Stimulated activated naive CD8-positive, alpha-beta T cell treated with anti-CD3 and anti-CD28 coated beads, Interleukin-15, Interleukin-2, amounts not matched to agents 100 U/mL and 50 U/mL, for 24 hours (primary cell): Measurements from ENCODE around the gene C22orf23.
A peak's percentile ranks its signal among the peaks of the same experiment; 100 is the strongest.
"Not testable (repeated sequence)": the region's sequence is repeated elsewhere in the genome, so short reads cannot be mapped to it uniquely, and the experiment has no call there.

Experiments
- ATAC-seq: fragments of 150-1000 bp; cut with Tn5 transposase; one replicate; pipeline ENCODE4 v1.10.0; 2021
- DNase-seq: peaks from one replicate; pipeline ENCODE4 v3.0.0; 2021

Gene C22orf23

DNA sequence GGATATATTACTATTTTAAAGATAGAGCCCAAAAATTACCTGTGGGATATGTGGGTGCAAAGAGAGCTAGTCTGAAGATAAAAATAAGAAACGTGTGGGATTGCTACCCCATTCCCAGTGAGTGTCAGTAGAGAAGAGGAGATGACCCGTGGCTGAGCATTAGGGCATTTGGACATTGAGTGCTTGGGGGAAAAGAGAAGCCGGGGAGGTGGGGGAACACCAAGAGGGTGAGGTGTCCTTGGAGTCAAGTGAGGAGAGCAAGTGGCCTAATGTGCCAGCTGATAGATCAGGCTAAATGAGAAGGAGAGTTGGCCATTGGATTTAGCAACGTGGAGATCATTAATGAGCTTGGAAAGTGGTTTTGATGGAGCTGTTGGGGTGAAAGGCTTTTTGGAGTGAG lies 1.3 kb upstream of the C22orf23 start:
- ATAC-seq (no peak), DNase-seq (no peak)

DNA sequence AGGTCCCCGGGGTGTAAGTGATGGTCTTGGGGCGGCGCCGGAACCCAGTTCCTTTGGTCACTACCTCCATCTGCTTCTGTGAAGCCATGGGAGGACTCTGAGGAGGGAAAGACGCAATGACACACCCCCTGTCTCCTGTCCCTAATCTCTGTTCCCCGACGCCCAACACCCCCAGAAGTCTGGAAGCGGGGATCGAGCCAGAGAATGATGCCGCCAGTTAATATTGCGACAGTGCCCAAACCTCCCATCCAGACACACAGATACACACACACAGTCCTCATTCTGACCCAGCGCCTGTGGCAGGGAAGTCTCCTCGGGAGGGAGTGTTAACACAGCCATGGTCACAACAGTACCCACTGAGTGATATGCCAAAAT lies 352 bp downstream of the C22orf23 start:
- DNase-seq (peak; percentile 9), ATAC-seq (no peak)

DNA sequence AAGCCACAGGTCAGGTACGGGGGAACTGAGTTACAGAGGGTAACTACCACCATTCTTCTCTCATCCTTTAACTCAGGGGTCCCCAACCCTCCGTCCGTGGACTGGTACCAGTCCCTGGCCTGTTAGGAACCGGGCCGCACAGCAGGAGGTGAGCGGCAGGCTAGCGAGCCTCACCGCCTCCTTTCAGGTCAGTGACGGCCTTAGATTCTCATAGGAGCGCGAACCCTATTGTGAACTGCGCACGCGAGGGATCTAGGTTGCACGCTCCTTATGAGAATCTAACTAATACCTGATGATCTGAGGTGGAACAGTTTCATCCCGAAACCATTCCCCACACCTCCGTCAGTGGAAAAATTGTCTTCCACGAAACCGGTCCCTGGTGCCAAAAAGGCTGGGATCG lies 772 bp downstream of the C22orf23 start:
- DNase-seq, ATAC-seq: not testable (repeated sequence)

DNA sequence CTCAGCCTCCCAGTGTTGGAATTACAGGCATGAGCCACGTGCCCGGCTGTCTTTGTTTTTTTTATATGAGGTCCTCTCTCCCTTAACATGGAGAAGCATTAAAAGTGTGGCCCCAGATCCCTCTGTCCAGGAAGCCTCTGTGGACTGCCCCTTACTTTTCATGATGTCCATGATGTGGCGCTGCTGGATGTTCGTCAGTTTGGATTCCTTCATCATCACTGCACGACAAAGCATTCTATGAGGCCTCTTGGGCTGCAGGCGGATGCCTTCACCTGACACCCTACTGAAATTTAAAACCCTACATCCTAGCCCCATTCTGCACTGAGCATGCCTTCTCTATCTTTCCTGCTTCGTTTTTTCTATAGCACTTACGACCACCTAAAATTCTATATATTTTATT lies 2.1 kb downstream of the C22orf23 start:
- ATAC-seq: no peak

DNA sequence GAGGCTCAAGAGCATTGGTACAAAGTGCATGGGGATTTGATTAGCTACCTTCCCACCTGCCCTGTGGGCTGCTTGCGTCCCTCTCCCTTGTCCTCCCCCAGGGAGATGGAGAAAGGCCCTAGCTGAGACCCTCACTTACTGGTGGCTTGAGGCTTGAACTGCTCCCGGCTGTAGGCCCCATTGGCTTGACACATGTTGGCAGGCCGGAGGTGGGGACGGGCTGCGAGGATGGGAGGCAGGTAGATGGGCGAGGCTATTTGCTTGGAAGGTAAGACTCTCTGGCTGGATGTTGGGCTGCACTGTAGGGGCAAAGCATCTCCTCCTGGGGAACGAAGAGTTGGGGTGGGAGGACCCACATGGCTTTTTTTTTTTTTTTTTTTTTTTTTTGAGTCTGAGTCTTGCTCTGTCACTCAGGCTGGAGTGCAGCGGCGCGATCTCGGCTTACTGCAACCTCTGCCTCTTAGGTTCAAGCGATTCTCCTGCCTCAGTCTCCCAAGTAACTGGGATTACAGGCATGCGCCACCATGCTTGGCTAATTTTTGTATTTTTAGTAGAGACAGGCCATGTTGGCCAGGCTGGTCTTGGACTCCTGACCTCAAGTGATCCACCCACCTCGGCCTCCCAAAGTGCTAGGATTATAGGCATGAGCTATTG lies 6.1 kb downstream of the C22orf23 start:
- DNase-seq, ATAC-seq: not testable (repeated sequence)

More for the DNA sequence above, 2.1 kb downstream of the C22orf23 start:
- DNase-seq: no peak

DNA sequence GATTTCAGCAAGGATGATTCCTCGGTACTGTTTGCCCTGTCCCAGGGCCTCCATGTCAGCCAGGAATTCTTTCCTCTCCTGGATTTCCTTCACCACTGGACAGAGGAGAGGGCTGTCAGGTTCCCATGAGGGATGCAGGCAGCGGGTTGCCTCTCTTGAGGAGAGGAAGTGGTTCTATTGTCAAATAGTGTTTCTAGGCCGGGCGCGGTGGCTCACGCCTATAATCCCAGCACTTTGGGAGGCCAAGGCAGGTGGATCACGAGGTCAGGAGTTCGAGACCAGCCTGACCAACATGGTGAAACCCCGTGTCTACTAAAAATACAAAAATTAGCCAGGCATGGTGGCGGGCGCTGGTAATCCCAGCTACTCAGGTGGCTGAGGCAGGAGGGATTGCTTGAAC lies 9.0 kb downstream of the C22orf23 start:
- not testable (repeated sequence) for ATAC-seq, DNase-seq

DNA sequence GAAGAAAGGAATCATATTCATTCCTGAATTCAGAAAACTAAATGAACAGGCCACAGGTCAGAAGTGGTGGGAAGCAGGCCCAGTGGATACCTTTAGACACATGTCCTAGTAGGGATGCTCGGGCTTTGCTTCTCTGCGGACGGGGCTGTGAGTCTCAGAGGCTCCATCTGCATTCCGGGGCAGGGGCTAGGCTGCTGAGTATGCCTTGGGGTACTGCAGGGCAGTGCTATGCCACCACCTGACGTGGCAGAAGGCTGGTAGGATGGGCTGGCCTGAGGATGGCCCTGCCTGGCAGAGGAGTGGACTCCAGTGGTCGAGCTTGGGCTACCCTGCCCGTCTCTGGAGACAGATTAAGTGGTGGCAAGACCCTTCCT lies 9.6 kb downstream of the C22orf23 start:
- no peak for DNase-seq
- ATAC-seq: no peak

DNA sequence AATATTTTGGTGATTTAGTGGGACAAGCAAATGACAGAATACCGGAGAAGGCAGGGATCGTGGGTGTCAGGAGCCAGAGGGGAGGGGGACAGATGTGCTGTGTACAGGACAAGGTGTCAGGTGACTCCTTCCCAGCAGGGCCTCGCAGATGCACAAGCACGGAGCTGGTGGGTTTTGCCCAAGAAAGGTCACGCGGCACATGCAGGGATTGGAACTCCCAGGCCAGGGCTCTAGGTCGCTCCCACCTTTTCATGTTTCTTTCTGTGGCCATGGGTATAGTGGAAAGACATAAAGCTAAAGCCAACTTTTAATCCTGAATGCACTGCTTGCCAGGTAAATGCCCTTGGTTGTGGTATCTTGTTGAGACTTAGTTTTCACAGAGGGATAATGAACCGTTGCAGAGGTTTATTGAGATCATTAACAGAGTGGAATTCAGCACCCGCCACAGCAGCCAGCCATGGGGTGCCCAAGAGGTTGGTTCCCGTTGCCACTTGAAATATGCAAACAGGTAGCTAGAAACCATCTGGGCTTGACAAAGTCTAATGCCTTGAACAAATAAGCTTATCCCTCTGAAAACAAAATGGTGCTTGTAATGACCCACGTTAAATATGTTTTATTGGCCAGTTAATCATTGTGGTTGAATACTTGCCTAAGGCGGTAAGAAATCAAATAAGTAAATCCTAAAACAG lies 10.1 kb downstream of the C22orf23 start:
- no peak for ATAC-seq
- no peak for DNase-seq

DNA sequence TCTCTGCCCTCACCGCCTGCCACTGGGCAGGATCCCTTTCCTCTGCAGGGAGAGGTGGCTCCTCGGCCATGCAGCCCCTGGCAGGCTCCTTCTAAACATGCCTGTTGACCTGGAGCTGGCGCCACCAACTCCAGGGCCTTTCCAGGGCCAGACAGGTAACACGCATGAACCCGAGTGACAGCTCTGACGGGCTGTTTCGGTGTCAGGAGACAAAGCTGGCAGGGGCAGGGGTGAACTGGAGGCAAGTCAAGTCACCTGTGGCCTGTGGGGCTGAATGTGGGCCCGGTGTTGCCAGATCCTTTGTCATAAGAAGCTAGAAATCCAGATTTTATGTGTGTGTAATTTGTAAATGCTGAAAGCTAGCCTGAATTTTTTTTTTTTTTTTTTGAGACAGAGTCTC lies 11.3 kb downstream of the C22orf23 start:
- ATAC-seq: no peak
- no peak for DNase-seq

DNA sequence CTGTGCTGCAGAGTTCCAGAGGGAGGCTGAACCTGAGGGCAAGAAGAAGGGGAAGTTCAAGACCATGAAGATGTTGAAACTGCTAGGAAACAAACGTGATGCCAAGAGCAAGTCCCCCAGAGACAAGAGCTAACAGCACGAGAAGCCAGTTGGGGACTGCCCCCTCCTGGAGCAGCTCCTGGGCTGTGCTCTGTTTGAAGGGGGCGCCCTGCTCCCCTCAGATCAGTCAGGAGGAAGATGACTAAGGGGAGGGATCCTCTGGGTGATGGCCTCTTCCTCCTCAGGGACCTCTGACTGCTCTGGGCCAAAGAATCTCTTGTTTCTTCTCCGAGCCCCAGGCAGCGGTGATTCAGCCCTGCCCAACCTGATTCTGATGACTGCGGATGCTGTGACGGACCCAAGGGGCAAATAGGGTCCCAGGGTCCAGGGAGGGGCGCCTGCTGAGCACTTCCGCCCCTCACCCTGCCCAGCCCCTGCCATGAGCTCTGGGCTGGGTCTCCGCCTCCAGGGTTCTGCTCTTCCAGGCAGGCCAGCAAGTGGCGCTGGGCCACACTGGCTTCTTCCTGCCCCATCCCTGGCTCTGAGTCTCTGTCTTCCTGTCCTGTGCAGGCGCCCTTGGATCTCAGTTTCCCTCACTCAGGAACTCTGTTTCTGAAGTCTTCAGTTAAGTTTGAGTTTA lies 12.6 kb downstream of the C22orf23 start:
- DNase-seq (no peak), ATAC-seq (no peak)

DNA sequence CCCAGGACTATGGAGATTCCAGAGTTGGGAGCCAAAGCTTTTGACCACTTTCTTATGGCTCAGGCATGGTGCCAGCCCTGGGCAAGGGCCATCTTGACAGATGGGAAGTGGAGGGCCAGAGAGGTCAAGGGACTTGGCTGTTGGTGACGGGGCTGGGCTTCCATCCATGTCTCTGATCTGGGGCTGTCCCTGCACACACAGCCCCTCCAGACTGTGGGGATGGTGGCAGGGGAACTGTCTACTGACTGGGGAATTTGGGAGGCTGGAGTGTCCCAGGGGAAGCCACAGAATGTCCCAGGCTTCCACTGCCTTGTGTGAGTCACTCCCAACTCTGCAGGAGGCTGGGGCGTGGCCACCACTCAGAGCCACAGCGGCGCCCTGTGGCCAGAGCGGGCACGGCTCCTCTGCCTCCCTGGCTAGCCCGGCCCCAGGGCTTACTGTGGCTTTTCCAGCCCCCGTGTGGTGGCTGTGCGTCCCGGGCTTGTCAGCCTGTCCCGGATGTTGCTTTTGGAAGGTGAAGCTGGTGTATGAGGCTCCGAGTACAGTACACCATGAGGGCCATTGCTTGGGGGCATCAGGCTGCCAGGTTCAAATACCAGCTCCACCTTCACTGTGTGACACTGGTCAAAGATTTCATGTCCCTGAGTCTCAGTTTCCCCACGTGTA lies 19.6 kb downstream of the C22orf23 start:
- ATAC-seq (peak; percentile 97), DNase-seq (peak; percentile 92)

DNA sequence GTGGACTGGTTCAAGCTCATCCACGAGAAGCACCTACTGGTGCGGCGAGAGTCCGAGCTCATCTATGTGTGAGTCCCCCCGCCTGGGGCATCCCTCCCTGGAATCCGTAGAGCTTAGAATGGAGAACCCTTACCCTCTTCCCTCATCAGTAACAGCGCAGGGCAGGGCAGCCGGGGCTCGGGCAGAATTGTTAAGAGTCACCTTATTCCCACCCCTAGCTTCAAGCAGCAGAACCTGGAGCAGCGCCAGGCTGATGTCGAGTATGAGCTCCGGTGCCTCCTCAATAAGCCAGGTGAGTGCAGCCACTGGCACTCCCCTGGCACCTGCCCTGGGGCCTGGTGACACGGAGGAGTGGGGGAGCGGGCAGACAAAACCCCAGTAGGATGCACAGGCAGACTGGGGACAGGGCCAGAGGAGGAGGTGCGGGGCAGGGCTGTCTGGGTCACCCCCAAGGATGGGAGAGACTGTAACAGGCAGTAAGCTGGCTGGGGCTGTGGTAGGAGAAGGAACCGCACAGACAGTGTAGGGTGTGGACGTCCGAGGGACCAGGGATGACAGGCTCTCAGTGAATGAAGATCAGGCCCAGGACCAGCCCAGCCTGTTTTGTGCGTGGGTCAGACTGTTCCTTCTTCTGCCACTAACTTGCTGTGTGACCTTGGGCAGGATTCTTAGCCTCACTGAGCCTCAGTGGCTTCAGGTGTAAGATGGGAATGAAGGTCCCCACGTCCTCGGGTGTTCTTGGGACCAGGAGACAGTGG lies 20.4 kb downstream of the C22orf23 start:
- no peak for DNase-seq
- ATAC-seq: no peak

DNA sequence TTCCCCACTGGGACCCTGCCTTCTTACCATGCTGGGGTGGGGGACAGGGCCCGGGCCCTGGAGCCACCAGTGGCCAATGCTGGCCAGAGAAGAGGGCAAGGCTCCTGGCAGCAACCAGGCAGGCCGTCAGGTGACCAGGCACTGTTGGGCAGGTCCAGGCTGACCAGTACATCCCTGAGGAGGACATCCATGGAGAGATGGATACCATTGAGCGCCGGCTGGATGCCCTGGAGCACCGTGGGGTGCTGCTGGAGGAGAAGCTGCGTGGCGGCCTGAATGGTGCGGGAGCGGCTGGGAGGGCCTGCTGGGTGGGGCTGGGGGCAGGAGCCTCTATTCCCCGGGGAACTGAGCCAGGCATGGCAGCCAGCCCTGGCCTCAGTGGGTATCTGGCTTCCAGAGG lies 21.0 kb downstream of the C22orf23 start:
- DNase-seq (no peak), ATAC-seq (no peak)

DNA sequence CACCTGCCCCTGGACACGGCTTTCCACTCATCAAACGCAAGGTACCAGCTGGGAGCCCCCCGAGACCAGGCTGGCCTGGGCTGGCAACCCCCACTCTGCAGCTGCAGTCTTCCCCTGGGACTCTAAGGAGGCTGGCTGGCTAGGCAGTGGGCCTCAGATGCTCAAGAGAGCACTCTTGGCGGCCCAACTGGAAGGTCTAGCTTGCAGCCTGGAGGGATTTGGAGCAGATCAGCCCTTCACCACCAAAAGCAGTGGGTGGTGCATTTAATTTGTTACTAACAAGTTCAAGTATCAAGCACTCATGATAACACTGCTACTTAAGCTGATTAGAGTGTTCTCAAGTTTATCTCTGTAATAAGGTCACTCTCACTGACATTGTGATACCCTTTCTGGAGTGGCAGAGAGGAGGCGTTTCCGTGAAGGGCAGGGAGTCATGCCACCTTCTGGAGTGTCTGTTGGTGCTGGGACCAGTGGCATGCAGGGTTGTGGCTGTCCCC lies 21.5 kb downstream of the C22orf23 start:
- no peak for ATAC-seq
- DNase-seq: no peak

DNA sequence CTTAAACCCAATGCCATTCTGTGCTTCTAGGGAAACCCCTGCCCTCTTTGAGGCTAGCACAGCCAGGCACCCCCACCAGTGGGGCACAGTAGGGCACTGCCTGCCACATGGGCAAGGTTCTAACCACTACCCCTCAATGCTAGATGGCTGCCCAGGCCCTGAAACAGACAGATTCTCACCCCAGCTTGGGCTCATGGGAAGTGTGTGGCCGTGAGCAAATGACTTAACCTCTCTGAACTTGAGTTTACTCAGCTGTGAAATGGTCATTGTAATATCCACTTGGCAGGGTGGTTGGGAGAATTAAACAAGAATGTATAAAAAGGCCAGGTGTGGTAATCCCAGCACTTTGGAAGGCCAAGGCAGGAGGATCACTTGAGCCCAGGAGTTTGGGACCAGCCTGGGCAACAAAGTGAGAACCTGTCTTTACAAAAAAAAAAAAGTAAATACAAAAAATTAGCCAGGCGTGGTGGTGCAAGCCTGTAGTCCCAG lies 22.4 kb downstream of the C22orf23 start:
- no peak for ATAC-seq

DNA sequence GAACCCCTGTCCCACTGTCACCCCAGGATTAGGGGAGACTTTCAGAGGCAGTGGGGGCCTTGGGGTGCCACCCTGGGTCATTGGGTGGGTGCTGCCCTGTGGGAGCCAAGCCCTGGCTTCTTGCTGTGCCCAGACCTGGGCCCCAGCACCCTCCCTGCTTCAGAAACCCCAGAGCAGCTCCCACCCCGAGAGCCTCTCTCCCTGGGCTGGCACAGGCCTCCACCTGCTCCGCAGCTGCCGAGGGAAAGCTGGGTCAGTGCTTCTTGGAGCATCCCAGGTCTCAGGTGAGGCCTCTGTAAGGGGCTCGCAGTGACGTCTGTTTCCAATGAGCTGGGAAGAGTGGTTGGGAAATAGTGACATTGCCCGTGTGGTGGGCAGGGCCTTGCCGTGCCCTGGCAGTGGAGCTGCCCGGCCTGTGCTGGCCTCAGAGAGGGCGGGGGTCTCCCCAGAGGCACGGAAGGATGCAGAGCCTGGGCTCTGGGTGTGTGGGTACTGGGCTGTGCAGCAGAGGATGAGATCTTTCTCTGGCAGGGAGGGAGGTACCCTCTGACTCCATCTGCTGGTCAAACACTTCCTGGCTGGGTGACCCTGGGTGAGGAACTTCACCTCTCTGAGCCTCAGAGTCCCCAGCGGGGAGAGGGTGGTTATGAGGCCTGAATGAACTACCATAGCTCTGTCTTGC lies 23.0 kb downstream of the C22orf23 start:
- DNase-seq (no peak), ATAC-seq (no peak)

More for the DNA sequence above, 22.4 kb downstream of the C22orf23 start:
- DNase-seq: no peak

DNA sequence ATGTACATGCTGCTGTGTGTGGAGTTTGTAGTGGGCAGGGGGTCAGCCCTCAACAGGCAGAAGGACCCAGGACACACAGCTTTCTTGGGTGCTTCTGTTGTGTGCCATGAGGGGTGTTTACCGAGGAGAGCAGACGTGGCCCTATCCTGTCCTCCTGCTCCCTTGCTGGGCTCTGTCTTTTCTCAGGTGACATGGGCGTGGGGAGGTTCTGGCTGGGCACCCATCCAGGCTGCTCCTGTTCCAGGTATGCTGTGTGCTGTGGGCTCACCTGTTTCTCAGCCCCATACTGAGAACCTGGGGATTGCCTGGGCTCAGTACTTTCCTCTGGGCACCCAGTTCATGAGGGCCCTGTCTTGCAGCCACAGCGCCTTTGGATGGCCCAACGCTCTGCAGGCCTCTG lies 24.0 kb downstream of the C22orf23 start:
- ATAC-seq (no peak), DNase-seq (no peak)

DNA sequence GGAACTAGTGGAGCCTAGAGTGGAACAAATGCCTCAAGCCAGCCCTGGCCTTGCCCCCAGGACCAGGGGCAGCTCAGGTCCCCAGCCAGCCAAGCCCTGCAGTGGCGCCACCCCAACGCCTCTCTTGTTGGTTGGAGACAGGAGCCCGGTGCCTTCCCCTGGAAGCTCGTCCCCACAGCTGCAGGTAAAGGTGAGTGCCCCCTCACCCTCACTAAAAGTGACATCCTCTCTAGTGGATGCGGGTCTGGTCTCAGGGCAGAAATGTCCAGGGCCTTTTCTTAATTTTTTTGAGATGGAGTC lies 25.8 kb downstream of the C22orf23 start:
- DNase-seq (no peak), ATAC-seq (no peak)

DNA sequence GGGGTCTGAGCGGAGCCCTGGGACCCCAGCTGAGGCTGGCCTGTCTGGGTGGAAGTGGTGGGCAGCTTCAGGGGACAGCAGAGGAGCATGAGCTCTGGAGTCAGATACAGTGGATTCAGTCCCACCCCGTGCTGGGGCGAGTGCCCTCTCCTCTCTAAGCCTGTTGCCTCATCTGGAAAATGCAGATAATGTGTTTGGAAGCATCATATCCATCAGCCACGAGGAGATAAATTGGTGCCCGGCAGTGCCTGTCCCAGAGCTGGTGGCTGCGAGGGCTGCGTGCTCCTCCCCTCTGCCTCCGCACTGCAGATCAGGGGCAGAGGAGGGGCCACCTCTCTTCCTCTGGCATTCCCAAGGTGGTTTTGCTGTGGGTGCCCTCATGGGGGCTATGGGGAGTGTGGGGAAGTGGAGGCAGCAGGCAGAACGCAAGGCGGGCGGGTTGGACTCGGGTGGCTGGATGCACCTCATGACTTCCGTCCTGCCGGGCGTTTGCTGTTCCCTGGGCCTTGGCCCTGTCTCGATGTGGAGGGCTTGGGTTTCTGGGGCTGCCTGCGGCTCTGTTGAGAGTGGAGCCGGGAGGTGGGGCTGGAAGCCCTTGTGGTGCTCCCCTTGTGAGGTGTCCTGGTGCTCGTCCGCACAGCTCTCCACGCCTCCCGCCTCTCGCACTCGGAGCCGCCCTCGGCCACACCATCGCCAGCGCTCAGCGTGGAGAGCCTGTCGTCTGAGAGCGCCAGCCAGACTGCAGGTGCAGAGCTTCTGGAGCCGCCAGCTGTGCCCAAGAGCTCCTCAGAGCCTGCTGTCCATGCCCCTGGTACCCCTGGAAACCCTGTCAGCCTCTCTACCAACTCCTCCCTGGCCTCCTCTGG lies 26.4 kb downstream of the C22orf23 start:
- ATAC-seq: no peak
- no peak for DNase-seq

DNA sequence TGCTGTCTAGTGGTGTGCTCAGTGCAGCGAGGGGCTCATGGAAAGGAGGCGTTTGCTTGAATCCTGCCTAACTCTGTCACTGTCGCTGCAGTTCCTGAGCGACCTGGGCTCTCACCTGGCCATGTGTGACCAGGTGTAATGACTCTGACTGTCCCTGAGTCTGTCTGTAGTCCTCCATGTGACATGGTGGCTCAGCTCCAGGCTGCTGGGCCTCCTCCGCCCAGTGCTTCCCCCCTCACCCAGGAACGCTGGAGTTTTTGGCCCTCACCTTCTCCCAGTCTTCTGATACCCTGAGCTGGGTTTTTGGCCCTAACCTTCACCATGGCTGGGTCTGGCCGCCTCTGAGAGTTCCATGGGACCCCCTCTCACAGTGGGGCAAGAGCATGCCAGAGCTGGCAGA lies 27.0 kb downstream of the C22orf23 start:
- ATAC-seq (no peak), DNase-seq (no peak)

DNA sequence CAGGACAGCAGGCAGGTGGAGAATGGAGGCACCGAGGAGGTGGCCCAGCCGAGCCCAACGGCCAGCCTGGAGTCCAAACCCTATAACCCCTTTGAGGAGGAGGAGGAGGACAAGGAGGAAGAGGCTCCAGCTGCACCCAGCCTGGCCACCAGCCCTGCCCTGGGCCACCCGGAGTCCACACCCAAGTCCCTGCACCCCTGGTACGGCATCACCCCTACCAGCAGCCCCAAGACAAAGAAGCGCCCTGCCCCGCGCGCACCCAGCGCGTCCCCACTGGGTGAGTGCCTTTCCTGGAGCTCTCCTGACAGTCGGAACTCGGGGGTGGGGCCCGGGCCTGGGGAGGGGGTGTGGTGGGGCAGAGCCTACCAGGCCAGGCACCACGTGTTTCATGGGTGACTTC lies 27.6 kb downstream of the C22orf23 start:
- ATAC-seq (no peak), DNase-seq (no peak)
